GM18511 (cell line): Measurements from ENCODE around the gene RAD18.

Experiments used
- ATAC-seq: cut with Tn5 transposase; IDR thresholded peaks from one replicate; pipeline ENCODE4 v1.9.1; 2021; ENCODE audit warnings: mild to moderate bottlenecking, moderate library complexity; ENCODE audit not compliant: unreplicated experiment

RAD18 gene

DNA sequence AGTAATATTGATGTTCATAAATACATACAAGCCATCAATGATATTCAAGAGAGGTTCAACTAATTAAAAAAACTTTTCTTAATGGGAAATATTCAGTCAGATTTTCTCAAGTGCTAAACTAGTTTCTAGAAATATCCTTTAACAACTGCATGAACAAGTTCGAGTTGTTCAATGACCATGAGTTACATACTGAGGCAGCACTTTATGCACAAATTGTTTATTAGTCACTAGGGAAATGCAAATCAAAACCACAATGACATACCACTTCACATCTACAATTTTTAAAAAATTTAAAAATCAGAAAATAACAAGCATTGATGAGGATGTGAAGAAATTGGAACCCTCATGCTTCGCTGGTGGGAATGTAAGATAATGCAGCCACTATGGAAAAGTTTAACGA lies 62.4 kb downstream of the RAD18 start:
- no peak for ATAC-seq

- ATAC-seq = no peak
Measured at GRCh38 chr3:8899876-8900460, 63.3 kb downstream of the RAD18 start.

GRCh38 chr3:8895829-8896228 lies 67.4 kb downstream of the RAD18 start:
- no peak for ATAC-seq

DNA sequence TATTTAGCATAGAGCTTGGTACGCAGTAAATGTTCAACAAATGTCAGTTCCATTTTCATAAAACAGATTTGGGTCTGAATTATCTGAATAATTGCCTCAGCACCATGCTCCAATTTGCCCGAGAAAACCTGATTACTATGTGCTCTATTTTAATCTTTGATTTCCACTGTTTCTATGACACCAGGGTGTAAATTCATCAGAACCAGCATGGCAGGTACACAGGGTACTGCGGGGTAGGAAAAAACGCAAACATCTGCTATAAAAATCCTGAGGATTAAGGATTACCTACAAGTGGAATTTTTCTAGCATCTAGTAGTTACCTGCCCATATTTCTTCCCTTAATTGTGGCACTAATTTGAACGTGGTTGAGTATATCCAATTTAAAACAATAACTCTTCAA lies 70.3 kb downstream of the RAD18 start:
- ATAC-seq = no peak

- ATAC-seq = no peak
Measured at GRCh38 chr3:8891774-8892173, 71.5 kb downstream of the RAD18 start.

DNA sequence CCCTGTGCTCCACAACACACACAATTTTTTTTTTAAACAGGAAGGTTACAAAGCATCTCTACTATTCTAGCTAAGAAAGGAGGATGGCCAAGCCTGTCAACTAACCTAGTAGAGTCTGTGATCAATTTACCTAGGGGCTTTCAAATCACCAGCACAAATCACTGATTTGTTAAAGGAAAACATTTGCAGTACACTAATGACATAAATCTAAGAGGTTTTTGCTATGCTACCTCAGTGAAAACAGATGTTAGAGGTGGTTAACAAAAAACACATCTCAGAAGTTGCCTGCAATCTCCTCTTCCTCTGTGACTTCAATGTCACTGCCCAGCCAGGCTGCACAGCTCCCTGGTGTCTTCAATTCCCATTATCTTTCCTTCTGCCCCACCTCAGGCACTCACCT lies 72.0 kb downstream of the RAD18 start:
- no peak for ATAC-seq

DNA sequence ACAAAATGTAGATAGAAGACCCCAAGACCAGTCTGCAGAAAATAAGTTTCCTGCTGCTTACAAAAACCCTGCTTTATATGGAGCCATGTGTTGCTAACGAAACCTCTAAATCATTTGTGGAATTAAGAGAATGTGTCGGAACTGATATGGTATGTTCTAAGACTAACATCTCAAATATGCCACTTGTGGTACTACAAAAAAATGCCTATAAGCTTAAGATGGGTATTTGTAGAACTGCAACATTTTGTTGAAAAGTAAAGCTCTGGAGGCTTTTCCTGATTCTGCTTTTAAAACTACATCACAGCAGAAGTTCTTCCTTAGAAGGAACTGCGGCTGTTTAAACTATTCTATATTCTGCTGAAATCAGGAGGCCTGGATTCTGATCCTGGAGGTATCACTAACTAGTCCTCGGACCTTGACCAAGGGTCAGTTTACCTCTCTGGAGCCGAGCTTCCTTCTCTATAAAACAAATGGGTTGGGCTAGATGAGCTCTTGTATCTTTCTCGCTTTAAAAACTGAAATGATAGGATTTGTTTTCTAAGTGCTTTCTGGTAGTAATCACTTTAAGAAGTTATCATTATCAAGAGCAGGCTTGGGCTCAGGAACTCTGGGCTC lies 74.9 kb downstream of the RAD18 start:
- no peak for ATAC-seq

GRCh38 chr3:8887435-8888300 lies 75.6 kb downstream of the RAD18 start:
- no peak for ATAC-seq

DNA sequence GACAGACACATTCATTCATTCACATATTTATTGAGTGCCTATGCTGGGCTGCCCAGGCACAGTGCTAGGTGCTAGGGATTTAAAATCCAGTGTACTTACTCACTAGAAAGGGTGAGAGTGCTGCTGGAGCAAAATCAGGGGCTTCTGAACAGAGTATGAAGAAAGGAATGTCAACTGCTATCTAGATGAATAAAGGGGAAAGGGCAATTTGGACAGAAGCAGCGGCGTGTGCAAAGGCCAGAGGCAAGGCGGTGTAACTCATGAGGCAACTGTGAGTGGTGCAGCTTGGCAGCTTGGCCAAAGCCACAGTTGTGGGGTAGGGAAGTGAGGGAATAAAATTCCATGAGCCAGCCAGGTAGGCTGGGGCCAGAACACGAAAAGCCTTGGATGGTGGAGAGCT lies 76.7 kb downstream of the RAD18 start:
- ATAC-seq = no peak

GRCh38 chr3:8885536-8886316 lies 77.5 kb downstream of the RAD18 start:
- ATAC-seq = no peak

DNA sequence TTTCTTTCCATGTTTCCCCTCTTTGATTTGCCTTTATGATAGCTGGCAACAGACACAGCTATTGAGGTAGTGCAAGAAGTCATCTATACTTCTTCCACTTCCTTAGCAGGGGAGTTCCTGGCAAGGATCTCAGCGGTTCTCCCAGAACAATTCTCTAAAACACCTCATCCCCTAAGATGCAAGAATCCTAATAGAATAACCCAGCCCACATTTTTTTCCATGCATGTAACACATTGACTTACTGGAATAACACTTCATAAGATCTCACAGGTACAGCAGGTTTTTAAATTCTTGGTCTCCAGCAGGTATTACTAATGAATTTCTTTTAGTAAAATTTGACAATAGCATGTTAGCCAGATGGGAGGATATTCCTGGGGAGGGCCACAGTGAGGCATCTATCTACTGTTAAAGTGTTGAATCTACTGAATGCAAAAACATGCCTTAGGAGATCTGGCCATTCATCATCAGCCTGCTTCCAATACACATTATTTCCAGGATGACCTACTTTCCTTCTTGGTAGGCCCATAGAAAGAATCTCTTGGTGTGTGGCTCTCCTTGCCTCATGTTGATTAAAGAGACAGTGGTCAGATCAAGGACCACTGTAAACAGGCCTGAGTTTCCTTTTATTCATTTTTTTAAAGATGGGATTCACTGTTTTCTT lies 78.5 kb downstream of the RAD18 start:
- no peak for ATAC-seq

- no peak for ATAC-seq
Measured at GRCh38 chr3:8882642-8883041, 80.6 kb downstream of the RAD18 start.

DNA sequence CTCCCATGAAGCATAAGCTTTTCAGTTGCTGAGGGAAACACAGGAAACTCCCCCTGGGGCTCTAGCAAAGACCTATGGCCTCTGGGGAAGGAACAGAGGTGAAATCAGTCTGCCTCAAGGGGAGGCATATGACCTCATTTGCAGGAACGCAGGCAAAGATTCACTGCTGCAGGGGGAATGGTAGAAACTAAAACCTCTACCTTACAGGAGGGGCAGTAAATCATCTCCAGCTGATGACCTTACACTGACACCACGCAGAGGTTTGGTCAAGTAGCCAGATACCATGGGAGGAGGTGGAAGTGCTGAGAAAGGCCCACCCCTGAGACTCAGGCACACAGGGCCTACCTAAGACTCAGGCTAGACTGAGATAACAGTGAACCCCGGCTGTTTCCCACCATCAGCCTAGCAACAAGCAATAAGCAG lies 81.1 kb downstream of the RAD18 start:
- no peak for ATAC-seq

- ATAC-seq = no peak
Measured at GRCh38 chr3:8879347-8879944, 83.8 kb downstream of the RAD18 start.

DNA sequence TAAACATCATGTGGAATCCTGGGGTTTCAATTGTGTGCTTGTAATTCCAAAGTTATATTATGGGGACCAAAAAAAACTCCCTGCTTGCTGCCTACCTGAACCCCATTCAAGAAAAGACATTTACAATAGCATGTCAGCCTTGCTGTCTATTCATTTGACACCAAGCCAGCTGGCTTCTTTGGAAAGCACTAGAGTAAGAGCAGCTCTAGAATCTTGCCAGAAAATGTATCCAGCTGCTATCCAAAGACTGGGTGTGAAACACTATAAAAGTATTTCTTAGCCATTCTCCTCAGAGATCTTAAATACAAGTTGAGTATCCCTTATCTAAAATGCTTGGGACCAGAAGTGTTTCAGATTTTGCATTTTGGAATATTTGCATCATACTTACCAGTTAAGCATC lies 87.4 kb downstream of the RAD18 start:
- ATAC-seq = no peak

GRCh38 chr3:8873740-8874139 lies 89.5 kb downstream of the RAD18 start:
- ATAC-seq = no peak

DNA sequence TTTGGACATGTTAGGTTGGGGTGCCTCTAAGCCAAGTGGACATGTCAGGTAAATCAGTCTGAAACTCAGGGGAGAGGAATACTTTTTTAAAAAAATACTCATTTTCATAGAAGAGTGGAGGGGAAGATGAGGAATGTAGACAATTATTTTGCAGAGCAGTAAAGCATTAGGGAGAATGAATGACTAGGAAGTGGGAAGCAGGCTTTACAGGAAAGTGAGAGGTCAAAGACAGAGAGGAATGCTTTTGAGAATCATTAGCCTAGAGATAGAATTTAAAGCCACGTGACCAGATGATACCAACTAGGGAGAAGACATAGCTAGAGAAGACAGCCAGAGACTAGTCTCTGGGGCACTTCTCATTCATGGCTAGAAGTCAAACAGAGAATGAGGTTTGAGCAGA lies 91.0 kb downstream of the RAD18 start:
- ATAC-seq = no peak

GRCh38 chr3:8871306-8871705 lies 92.0 kb downstream of the RAD18 start:
- no peak for ATAC-seq

DNA sequence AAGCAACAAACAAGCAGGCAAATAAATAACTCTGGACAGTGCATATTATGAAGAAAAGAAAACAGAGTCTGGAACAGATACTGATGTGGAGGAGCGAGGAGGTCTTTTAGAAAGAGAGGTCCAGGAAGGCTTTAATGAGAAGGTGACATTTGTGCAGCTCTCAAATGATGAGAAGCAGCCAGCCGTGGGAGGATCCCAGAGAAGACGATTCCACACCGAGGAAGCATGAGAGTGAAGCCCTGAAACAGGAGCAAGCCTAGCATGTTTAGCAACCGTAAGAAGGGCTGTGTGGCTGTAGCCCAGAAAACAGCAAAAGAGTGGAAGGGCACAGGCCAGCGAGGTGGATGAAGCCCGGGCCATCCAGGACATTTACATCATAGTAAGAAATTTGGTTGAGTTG lies 93.1 kb downstream of the RAD18 start:
- no peak for ATAC-seq

GRCh38 chr3:8869613-8870012 lies 93.7 kb downstream of the RAD18 start:
- ATAC-seq = no peak
